Measurements from ENCODE around the gene GHR. TPM values are rescaled to one million over a fixed set of nuclear protein-coding genes. Genes with fewer than 3 reads are reported as not detected.

Gene GHR
- total RNA-seq, 2 experiments from 2014 or later = not detected

GRCh38 chr5:42569325-42569724, 146.1 kb downstream of the GHR start:
- no TSS peak for BruUV-seq (replicated peaks)
- Histone ChIP-seq H3K36me3 (ENCODE audit: insufficient read depth, low read length) (no peaks in the 10 kb centered on the region), H3K4me3 (ENCODE audit: low read depth, low read length, poor library complexity, severe bottlenecking) (no peak overlapping the region), H3K9me3 (ENCODE audit: low read length) (no peaks in the 10 kb centered on the region), H4K20me1 (ENCODE audit: insufficient read depth, low read length) (no peaks in the 10 kb centered on the region), H3K9me2 (ENCODE audit: insufficient read depth, low read length) (no peaks in the 10 kb centered on the region), H2AFZ (ENCODE audit: low read length) (no peak overlapping the region), H3K27ac (ENCODE audit: low read depth, low read length, poor library complexity, severe bottlenecking) (no peak overlapping the region), H3K79me2 (ENCODE audit: insufficient read depth, low read depth, low read length) (no peaks in the 10 kb centered on the region), H3K4me2 (ENCODE audit: low read length) (no peak overlapping the region), H3K4me1 (ENCODE audit: insufficient read depth, low read length, poor library complexity, severe bottlenecking) (no peaks in the 10 kb centered on the region)
- CTCF ChIA-PET (ENCODE audit: unreplicated experiment) = no interaction called here
- POLR2A ChIA-PET = no interaction called here
- TF ChIP-seq EZH2phosphoT487 (IDR thresholded peaks at IDR 0.05; ENCODE audit: borderline replicate concordance, low read depth, low read length) = no peak
- TF ChIP-seq CTCF (conservative IDR thresholded peaks at IDR 0.05; ENCODE audit: low read length) = no peak
- intact Hi-C loops (cut with micrococcal nuclease; ENCODE audit: unreplicated experiment) = no loop called here
- DNase-seq (ENCODE audit: low spot score) = no peak

DNA sequence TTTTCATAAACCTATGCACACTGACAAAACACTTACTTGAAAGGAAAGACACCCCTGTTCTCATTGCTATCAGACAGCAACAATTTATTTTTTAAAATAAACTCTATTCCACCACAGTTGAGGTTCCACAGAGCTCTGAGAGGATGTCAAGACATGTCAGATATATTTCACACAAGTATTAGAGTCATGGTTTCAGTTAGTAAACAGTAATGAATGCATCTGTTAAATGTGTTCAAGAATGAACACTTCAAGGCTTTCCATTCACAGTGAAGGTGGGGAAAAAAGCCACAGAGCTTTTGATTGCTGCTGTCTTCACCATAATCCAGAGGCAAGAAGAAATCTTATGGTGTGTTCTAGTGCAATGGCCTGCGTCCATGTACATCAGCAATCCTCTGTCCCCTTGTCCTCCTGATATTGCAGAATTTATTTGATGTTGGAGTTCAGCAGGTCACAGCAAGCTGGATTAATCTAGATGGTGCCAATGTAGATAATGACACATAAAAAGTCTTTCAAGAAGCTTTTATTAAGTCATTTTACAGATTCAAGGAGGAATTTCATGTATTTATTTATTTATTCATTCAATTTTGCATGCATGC, 146.8 kb downstream of the GHR start:
- intact Hi-C loops (cut with micrococcal nuclease; ENCODE audit: unreplicated experiment) = no loop called here
- no peak for DNase-seq (ENCODE audit: low spot score)
- Histone ChIP-seq H3K4me3 (ENCODE audit: low read depth, low read length, poor library complexity, severe bottlenecking) (no peak overlapping the region), H3K4me1 (ENCODE audit: insufficient read depth, low read length, poor library complexity, severe bottlenecking) (no peaks in the 10 kb centered on the region), H3K27ac (ENCODE audit: low read depth, low read length, poor library complexity, severe bottlenecking) (no peak overlapping the region), H3K79me2 (ENCODE audit: insufficient read depth, low read depth, low read length) (no peaks in the 10 kb centered on the region), H3K36me3 (ENCODE audit: insufficient read depth, low read length) (no peaks in the 10 kb centered on the region), H2AFZ (ENCODE audit: low read length) (no peak overlapping the region), H3K9me3 (ENCODE audit: low read length) (no peaks in the 10 kb centered on the region), H3K9me2 (ENCODE audit: insufficient read depth, low read length) (no peaks in the 10 kb centered on the region), H3K4me2 (ENCODE audit: low read length) (no peak overlapping the region), H4K20me1 (ENCODE audit: insufficient read depth, low read length) (no peaks in the 10 kb centered on the region)
- BruUV-seq (replicated peaks) = no TSS peak
- no peak for TF ChIP-seq CTCF (conservative IDR thresholded peaks at IDR 0.05; ENCODE audit: low read length)
- no peak for TF ChIP-seq EZH2phosphoT487 (IDR thresholded peaks at IDR 0.05; ENCODE audit: borderline replicate concordance, low read depth, low read length)
- ChIA-PET POLR2A (interaction anchor here (0.7 kb wide), 1 partner anchor 192 kb away, joined by 3 read pairs; no protein-coding TSS in a partner anchor), CTCF (ENCODE audit: unreplicated experiment) (no interaction called here)
